OCI-LY3 (cell line): ENCODE measurements around the gene TRIM27.

ENCODE experiments used
- H2AFZ ChIP-seq: fragments of 200-600, 300-600 bp; shearing (Covaris generic); 2 replicates; pipeline ENCODE4 v1.6.0; 2014; ENCODE audit warnings: antibody characterized with exemption, low read depth, low read length
- H3K27ac ChIP-seq: fragments of 200-600, 300-600 bp; sonication (generic); 2 replicates; pipeline ENCODE4 v1.5.1; 2014; ENCODE audit warnings: mild to moderate bottlenecking, low read length, moderate library complexity, mixed read lengths
- H3K27me3 ChIP-seq: fragments of 200-600, 300-600 bp; sonication (generic); 2 replicates; pipeline ENCODE4 v1.6.1; 2014; ENCODE audit warnings: low read depth, low read length, mixed read lengths
- H3K36me3 ChIP-seq: fragments of 200-600, 300-600 bp; sonication (generic); replicated peaks from 2 replicates; pipeline ENCODE3; 2014; ENCODE audit warnings: low read depth, low read length, mixed read lengths
- H3K4me1 ChIP-seq: fragments of 300-600, 200-600 bp; sonication (generic); 2 replicates; pipeline ENCODE4 v1.6.1; 2014; ENCODE audit warnings: low read length, mixed read lengths
- H3K4me2 ChIP-seq: fragments of 200-600, 300-600 bp; sonication (generic); 2 replicates; pipeline ENCODE4 v1.6.1; 2014; ENCODE audit warnings: low read length, mixed read lengths
- H3K4me3 ChIP-seq: fragments of 300-600, 200-600 bp; sonication (generic); 2 replicates; pipeline ENCODE4 v1.5.1; 2014; ENCODE audit warnings: antibody characterized with exemption, mild to moderate bottlenecking, low read length, moderate library complexity
- H3K79me2 ChIP-seq: fragments of 300-600, 200-600 bp; shearing (Covaris generic); 2 replicates; pipeline ENCODE4 v1.6.1; 2014; ENCODE audit warnings: mild to moderate bottlenecking, low read length, mixed read lengths
- H3K9ac ChIP-seq: fragments of 300-600, 200-600 bp; shearing (Covaris generic); 2 replicates; pipeline ENCODE4 v1.6.0; 2014; ENCODE audit warnings: mild to moderate bottlenecking, low read length, moderate library complexity
- H3K9me3 ChIP-seq: fragments of 200-600, 300-600 bp; shearing (Covaris generic); 2 replicates; pipeline ENCODE4 v1.6.1; 2014; ENCODE audit warnings: low read length, mixed read lengths; ENCODE audit not compliant: insufficient read depth
- H4K20me1 ChIP-seq: fragments of 200-600, 300-600 bp; sonication (generic); 2 replicates; pipeline ENCODE4 v1.6.1; 2016; ENCODE audit warnings: low read length, mixed read lengths; ENCODE audit not compliant: insufficient read depth
- EZH2phosphoT487 ChIP-seq: fragments of 200-600 bp; shearing (Covaris generic); IDR thresholded peaks from 2 replicates; pipeline ENCODE4 v1.6.1; 2018; ENCODE audit warnings: antibody characterized with exemption, mixed run types, low read depth
- TF ChIP-seq, protein P1 (sequence below): fragments of 200-600, 300-600 bp; sonication (generic); IDR thresholded peaks from 2 replicates; pipeline ENCODE4 v1.5.1; 2014; ENCODE audit warnings: antibody characterized with exemption, low read length, low read depth

The TRIM27 gene

DNA sequence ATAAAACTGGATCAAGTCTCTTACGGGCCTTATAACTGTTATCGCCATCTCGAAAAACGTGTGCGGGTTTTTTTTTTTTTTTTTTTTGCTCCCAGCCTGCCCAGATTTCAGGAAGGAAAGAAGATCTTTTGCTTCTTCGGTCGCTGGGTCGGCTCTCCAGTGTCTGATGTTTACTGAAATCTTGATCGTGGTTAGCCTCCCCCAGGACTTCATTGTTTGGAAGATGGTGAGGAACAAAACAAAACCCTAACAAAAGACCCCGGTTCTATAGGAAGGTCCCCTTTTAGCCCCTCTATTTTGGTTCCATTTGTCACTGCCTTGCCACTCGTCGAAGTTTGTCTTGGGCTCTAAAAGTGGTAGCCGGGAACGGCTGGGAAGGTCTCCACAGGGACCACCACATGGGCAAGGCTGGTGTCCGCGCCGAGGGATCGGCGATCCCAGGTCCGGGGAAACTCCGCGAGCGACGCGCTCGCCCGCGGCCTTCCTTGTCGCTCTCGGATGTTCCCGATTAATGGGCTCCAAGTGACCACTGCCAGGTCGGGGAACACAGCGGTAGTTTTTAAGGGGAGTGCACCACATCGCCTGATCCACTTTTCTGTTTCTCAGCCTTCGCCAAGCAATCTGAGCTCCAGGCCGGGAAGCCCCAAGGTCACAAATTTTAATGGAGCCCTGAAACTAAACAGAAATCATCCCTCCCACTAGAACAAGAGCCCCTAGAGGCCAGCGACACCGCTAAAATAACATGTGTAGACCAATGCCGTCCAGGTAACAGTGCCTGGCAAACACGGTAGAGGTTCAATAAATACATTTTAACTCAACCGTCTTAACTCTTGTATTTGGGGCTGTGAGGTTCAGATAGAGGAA lies 27.0 kb downstream of the TRIM27 start:
- peak overlapping the region; percentile 74 for H3K4me2 ChIP-seq
- H2AFZ ChIP-seq: peak overlapping the region; percentile 90

DNA sequence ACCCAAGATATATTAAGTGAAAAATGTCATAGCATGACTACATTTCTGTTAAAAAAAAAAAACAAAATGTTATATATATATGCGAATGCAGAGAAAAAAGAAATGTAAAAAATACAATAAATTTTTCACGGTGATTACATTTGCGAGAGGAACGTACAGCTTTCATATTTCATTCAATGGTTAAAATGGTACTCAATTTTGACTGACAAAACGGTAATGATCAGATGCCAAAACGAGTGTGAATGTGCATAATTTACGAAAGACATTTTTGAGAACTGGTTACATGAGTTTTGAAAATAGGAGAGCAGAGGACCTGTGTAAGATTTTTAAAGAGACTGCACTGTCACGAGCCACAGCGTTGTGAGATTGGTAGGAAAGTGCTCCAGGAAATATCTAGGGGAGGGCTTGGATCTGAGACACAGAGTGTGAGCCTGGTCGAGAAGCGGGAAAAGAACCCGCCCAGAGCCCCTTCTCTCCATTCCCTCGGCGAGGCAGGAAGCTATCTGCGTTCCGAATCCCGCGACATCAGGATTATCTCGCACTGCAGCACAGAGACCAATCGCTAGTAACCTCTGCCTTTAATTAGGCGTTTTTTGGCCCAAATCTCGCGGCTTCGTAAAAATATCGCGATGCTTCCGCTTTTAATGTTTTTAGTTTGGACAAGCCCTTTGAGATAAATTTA lies 28.5 kb downstream of the TRIM27 start:
- Histone ChIP-seq H3K27me3 (no peaks in the 10 kb centered on the region), H3K4me1 (peaks cover 4% of the 10 kb centered on the region), H3K4me2 (peak overlapping the region; percentile 97), H3K27ac (peak overlapping the region; percentile 92), H3K9ac (peak overlapping the region; percentile 97), H4K20me1 (no peaks in the 10 kb centered on the region), H3K9me3 (no peaks in the 10 kb centered on the region), H2AFZ (peak overlapping the region; percentile 89), H3K4me3 (peak overlapping the region; percentile 97), H3K36me3 (peaks cover 3% of the 10 kb centered on the region), H3K79me2 (no peaks in the 10 kb centered on the region)
- TF ChIP-seq, protein P1, sequence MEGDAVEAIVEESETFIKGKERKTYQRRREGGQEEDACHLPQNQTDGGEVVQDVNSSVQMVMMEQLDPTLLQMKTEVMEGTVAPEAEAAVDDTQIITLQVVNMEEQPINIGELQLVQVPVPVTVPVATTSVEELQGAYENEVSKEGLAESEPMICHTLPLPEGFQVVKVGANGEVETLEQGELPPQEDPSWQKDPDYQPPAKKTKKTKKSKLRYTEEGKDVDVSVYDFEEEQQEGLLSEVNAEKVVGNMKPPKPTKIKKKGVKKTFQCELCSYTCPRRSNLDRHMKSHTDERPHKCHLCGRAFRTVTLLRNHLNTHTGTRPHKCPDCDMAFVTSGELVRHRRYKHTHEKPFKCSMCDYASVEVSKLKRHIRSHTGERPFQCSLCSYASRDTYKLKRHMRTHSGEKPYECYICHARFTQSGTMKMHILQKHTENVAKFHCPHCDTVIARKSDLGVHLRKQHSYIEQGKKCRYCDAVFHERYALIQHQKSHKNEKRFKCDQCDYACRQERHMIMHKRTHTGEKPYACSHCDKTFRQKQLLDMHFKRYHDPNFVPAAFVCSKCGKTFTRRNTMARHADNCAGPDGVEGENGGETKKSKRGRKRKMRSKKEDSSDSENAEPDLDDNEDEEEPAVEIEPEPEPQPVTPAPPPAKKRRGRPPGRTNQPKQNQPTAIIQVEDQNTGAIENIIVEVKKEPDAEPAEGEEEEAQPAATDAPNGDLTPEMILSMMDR: no peak
- no peak for TF ChIP-seq EZH2phosphoT487

More for the DNA sequence above, 27.0 kb downstream of the TRIM27 start:
- peaks cover 16% of the 10 kb centered on the region for H3K36me3 ChIP-seq
- peak overlapping the region; percentile 92 for H3K27ac ChIP-seq
- H4K20me1 ChIP-seq: no peaks in the 10 kb centered on the region
- H3K4me3 ChIP-seq: peak overlapping the region; percentile 97
- no peaks in the 10 kb centered on the region for H3K9me3 ChIP-seq
- TF ChIP-seq, protein P1: peak; percentile 19; the same call in 1 of the 2 replicates
- TF ChIP-seq EZH2phosphoT487: no peak
- peak overlapping the region; percentile 95 for H3K9ac ChIP-seq
- H3K27me3 ChIP-seq: no peaks in the 10 kb centered on the region
- H3K79me2 ChIP-seq: no peaks in the 10 kb centered on the region
- peaks cover 19% of the 10 kb centered on the region for H3K4me1 ChIP-seq

DNA sequence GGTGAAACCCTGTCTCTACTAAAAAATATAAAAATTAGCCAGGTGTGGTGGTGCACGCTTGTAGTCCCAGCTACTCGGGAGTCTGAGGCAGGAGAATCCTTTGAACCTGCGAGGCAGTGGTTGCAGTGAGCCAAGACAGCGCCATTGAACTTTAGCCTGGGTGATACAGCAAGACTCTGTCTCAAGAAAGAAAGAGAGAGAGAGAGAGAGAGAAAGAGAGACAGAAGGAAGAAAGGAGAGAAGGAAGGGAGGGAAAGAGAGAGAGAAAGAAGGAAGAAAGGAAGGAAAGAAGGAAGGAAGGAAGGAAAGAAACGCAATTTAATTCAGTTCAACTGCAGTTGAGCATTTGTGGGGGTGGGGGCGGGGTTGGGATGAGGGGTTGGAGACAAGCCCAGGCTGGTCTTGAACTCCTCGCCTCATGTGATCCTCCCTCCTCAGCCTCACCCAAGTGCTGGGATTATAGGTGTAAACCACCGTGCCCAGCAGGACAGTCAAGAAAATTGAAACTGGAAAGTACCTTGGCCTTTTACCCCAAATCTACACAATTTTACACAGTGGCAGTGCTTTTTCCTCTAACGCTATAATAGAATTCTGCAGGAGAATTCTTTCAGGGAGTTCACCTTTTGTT lies 30.5 kb downstream of the TRIM27 start:
- no peak overlapping the region for H3K27ac ChIP-seq
- no peak overlapping the region for H3K9ac ChIP-seq
- no peaks in the 10 kb centered on the region for H4K20me1 ChIP-seq
- H2AFZ ChIP-seq: no peak overlapping the region
- H3K4me3 ChIP-seq: no peak overlapping the region
- H3K36me3 ChIP-seq: no peaks in the 10 kb centered on the region
- no peak overlapping the region for H3K4me2 ChIP-seq
- H3K27me3 ChIP-seq: no peaks in the 10 kb centered on the region
- TF ChIP-seq EZH2phosphoT487: no peak
- TF ChIP-seq, protein P1: no peak
- no peaks in the 10 kb centered on the region for H3K79me2 ChIP-seq
- H3K4me1 ChIP-seq: peaks cover 4% of the 10 kb centered on the region; the same call in 1 of the 2 replicates
- H3K9me3 ChIP-seq: no peaks in the 10 kb centered on the region

DNA sequence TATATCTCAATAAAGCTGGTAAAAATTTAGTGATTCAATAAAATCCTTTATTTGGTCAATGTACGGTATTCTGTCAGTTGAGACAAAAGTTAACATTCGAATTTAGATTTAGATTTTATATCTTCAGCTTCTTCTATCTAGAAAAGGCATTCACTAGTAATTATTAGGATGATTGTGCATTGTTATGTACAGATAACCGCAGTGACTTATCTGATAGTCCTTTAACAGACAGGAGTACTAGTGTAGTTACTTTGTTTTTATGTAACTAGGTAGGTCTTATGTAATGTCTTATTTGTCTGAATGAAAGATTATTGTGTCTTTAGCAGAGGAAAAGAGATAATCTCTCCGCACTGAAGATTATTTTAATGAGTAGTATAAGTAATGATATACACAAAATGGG lies 31.3 kb downstream of the TRIM27 start:
- Histone ChIP-seq H4K20me1 (no peaks in the 10 kb centered on the region), H2AFZ (no peak overlapping the region), H3K9ac (no peak overlapping the region), H3K36me3 (no peaks in the 10 kb centered on the region), H3K27me3 (no peaks in the 10 kb centered on the region), H3K9me3 (no peaks in the 10 kb centered on the region), H3K27ac (no peak overlapping the region), H3K4me2 (no peak overlapping the region), H3K4me3 (no peak overlapping the region), H3K79me2 (no peaks in the 10 kb centered on the region), H3K4me1 (peaks cover 3% of the 10 kb centered on the region; the same call in 1 of the 2 replicates)
- TF ChIP-seq EZH2phosphoT487: no peak
